ENCODE results near the gene GDF9.
"Not testable (repeated sequence)": the region's sequence is repeated elsewhere in the genome, so short reads cannot be mapped to it uniquely, and the experiment has no call there.

GDF9 gene

GRCh38 chr5:132872788-132873118, 6.5 kb upstream of the GDF9 start:
- DNase-seq, result no peak

GRCh38 chr5:132871459-132872284, 5.4 kb upstream of the GDF9 start:
- DNase-seq, result no peak

- no peak for DNase-seq
Measured at GRCh38 chr5:132870801-132871200, 4.5 kb upstream of the GDF9 start.

- DNase-seq, result no peak
Measured at GRCh38 chr5:132868754-132869153, 2.5 kb upstream of the GDF9 start.

GRCh38 chr5:132867046-132867451, 780 bp upstream of the GDF9 start:
- DNase-seq, result no peak

- DNase-seq, result no peak
Measured at GRCh38 chr5:132865668-132866341, 464 bp downstream of the GDF9 start.

- no peak for DNase-seq
Measured at GRCh38 chr5:132860742-132861141, 5.5 kb downstream of the GDF9 start.

- DNase-seq, result no peak
Measured at GRCh38 chr5:132859889-132860437, 6.3 kb downstream of the GDF9 start.

GRCh38 chr5:132856011-132856410, 10.3 kb downstream of the GDF9 start:
- no peak for DNase-seq

- not testable (repeated sequence) for DNase-seq
Measured at GRCh38 chr5:132854992-132855391, 11.3 kb downstream of the GDF9 start.

GRCh38 chr5:132854301-132854700, 12.0 kb downstream of the GDF9 start:
- no peak for DNase-seq

- DNase-seq, result no peak
Measured at GRCh38 chr5:132853790-132854189, 12.5 kb downstream of the GDF9 start.

- no peak for DNase-seq
Measured at GRCh38 chr5:132853323-132853722, 12.9 kb downstream of the GDF9 start.

- DNase-seq, result no peak
Measured at GRCh38 chr5:132850066-132850465, 16.2 kb downstream of the GDF9 start.

- DNase-seq, result no peak
Measured at GRCh38 chr5:132849347-132849746, 16.9 kb downstream of the GDF9 start.

- DNase-seq, result no peak
Measured at GRCh38 chr5:132848270-132848669, 18.0 kb downstream of the GDF9 start.

GRCh38 chr5:132841305-132841704, 25.0 kb downstream of the GDF9 start:
- DNase-seq, result no peak

- no peak for DNase-seq
Measured at GRCh38 chr5:132840896-132841295, 25.4 kb downstream of the GDF9 start.

GRCh38 chr5:132840313-132840712, 26.0 kb downstream of the GDF9 start:
- no peak for DNase-seq

GRCh38 chr5:132839426-132840301, 26.6 kb downstream of the GDF9 start:
- no peak for DNase-seq

GRCh38 chr5:132838516-132839282, 27.6 kb downstream of the GDF9 start:
- DNase-seq, result no peak

GRCh38 chr5:132837868-132838267, 28.4 kb downstream of the GDF9 start:
- DNase-seq, result no peak
